ENCODE data around the gene NUP85. TPM values are rescaled to one million over a fixed set of nuclear protein-coding genes. Genes with fewer than 3 reads are reported as not detected.
A peak's percentile ranks its signal among the peaks of the same experiment; 100 is the strongest.
"Not testable (repeated sequence)": the region's sequence is repeated elsewhere in the genome, so short reads cannot be mapped to it uniquely, and the experiment has no call there.

The NUP85 gene
- total RNA-seq, 1 donor from 2014 or later: 21.2 TPM

- no peaks in the 10 kb centered on the region for H3K36me3 ChIP-seq
- DNase-seq: no peak
- H3K27me3 ChIP-seq (ENCODE audit: low read depth): no peaks in the 10 kb centered on the region
- H3K9me3 ChIP-seq (replicated peaks): no peaks in the 10 kb centered on the region
- no peak overlapping the region for H3K4me3 ChIP-seq
- intact Hi-C loops (cut with micrococcal nuclease): no loop called here
- TF ChIP-seq CTCF (IDR thresholded peaks at IDR 0.05; ENCODE audit: borderline replicate concordance): no peak
- no peak overlapping the region for H3K27ac ChIP-seq (replicated peaks)
- peaks cover under 1% of the 10 kb centered on the region for H3K4me1 ChIP-seq
Measured at GRCh38 chr17:75188614-75189013, 16.9 kb upstream of the NUP85 start.

GRCh38 chr17:75191584-75191983 lies 13.9 kb upstream of the NUP85 start:
- intact Hi-C loops (cut with micrococcal nuclease): no loop called here
- H3K4me1 ChIP-seq: no peaks in the 10 kb centered on the region
- TF ChIP-seq CTCF (IDR thresholded peaks at IDR 0.05; ENCODE audit: borderline replicate concordance): no peak

GRCh38 chr17:75194879-75195278 lies 10.6 kb upstream of the NUP85 start:
- no peak for DNase-seq
- H3K9me3 ChIP-seq (replicated peaks): no peaks in the 10 kb centered on the region

More at GRCh38 chr17:75191584-75191983, 13.9 kb upstream of the NUP85 start:
- Histone ChIP-seq H3K27ac (replicated peaks) (no peak overlapping the region), H3K36me3 (no peaks in the 10 kb centered on the region), H3K9me3 (replicated peaks) (no peaks in the 10 kb centered on the region), H3K4me3 (no peak overlapping the region), H3K27me3 (ENCODE audit: low read depth) (no peaks in the 10 kb centered on the region)
- DNase-seq: no peak

GRCh38 chr17:75199886-75200618 lies 5.4 kb upstream of the NUP85 start:
- DNase-seq: no peak
- Histone ChIP-seq H3K9me3 (replicated peaks) (no peaks in the 10 kb centered on the region), H3K27me3 (ENCODE audit: low read depth) (no peaks in the 10 kb centered on the region), H3K36me3 (no peaks in the 10 kb centered on the region), H3K4me3 (no peak overlapping the region), H3K27ac (replicated peaks) (no peak overlapping the region), H3K4me1 (peaks cover 11% of the 10 kb centered on the region)
- no peak for TF ChIP-seq CTCF (IDR thresholded peaks at IDR 0.05; ENCODE audit: borderline replicate concordance)
- intact Hi-C loops (cut with micrococcal nuclease): no loop called here

More at GRCh38 chr17:75194879-75195278, 10.6 kb upstream of the NUP85 start:
- no peak for TF ChIP-seq CTCF (IDR thresholded peaks at IDR 0.05; ENCODE audit: borderline replicate concordance)
- intact Hi-C loops (cut with micrococcal nuclease): no loop called here
- Histone ChIP-seq H3K4me3 (no peak overlapping the region), H3K36me3 (no peaks in the 10 kb centered on the region), H3K27me3 (ENCODE audit: low read depth) (no peaks in the 10 kb centered on the region), H3K27ac (replicated peaks) (no peak overlapping the region), H3K4me1 (no peaks in the 10 kb centered on the region)

- Histone ChIP-seq H3K4me1 (peaks cover 37% of the 10 kb centered on the region), H3K27ac (replicated peaks) (peak overlapping the region; percentile 98), H3K27me3 (ENCODE audit: low read depth) (no peaks in the 10 kb centered on the region), H3K9me3 (replicated peaks) (no peaks in the 10 kb centered on the region), H3K36me3 (peaks cover 24% of the 10 kb centered on the region), H3K4me3 (peak overlapping the region; percentile 98)
- no peak for DNase-seq
- intact Hi-C loops (cut with micrococcal nuclease): no loop called here
- TF ChIP-seq CTCF (IDR thresholded peaks at IDR 0.05; ENCODE audit: borderline replicate concordance): peak; percentile 15
Measured at GRCh38 chr17:75205793-75206163, 299 bp downstream of the NUP85 start.

GRCh38 chr17:75207050-75207407 lies 1.6 kb downstream of the NUP85 start:
- Histone ChIP-seq H3K4me1 (peaks cover 33% of the 10 kb centered on the region), H3K4me3 (peak overlapping the region; percentile 98), H3K36me3 (peaks cover 36% of the 10 kb centered on the region)
- H3K27ac ChIP-seq (replicated peaks); intact Hi-C loops (cut with micrococcal nuclease); DNase-seq; H3K27me3 ChIP-seq (ENCODE audit: low read depth); H3K9me3 ChIP-seq (replicated peaks): not testable (repeated sequence)
